Activated CD4-positive, alpha-beta T cell treated with anti-CD3 and anti-CD28 coated beads, Interleukin-2, amount 10 ng/mL, durations not matched to agents 24 days and 14 days (primary cell): Measurements from ENCODE around the gene AEN. TPM values are rescaled to one million over a fixed set of nuclear protein-coding genes. Genes with fewer than 3 reads are reported as not detected.

ENCODE experiments used
- DNase-seq: peaks from one replicate; pipeline ENCODE4 v3.0.0; 2022
- H3K27ac Mint-ChIP-seq: one replicate; pipeline ENCODE4 v1.8.0; 2022; ENCODE audit warnings: mild to moderate bottlenecking, mixed read lengths
- H3K27me3 Mint-ChIP-seq: one replicate; pipeline ENCODE4 v1.8.0; 2022; ENCODE audit warnings: mixed read lengths
- H3K36me3 Mint-ChIP-seq: one replicate; pipeline ENCODE4 v1.8.0; 2022; ENCODE audit warnings: low read depth, mild to moderate bottlenecking, mixed read lengths
- H3K4me1 Mint-ChIP-seq: one replicate; pipeline ENCODE4 v1.8.0; 2021; ENCODE audit warnings: mixed read lengths
- H3K4me3 Mint-ChIP-seq: one replicate; pipeline ENCODE4 v1.8.0; 2022; ENCODE audit warnings: mild to moderate bottlenecking, moderate library complexity, mixed read lengths
- H3K9me3 Mint-ChIP-seq: one replicate; pipeline ENCODE4 v1.8.0; 2021; ENCODE audit warnings: mixed read lengths
- intact Hi-C: fragments of 100-400 bp; cut with micrococcal nuclease; formaldehyde crosslinking; loops from one replicate; pipeline ENCODE4 v1.15.1; 2023
- total RNA-seq: library from RNA; stranded (reverse); gene quantifications from 2 replicates; pipeline ENCODE4 v1.2.3, GENCODE V29; 2022

Gene AEN
- total RNA-seq, 1 donor from 2014 or later: 72.4 TPM

DNA sequence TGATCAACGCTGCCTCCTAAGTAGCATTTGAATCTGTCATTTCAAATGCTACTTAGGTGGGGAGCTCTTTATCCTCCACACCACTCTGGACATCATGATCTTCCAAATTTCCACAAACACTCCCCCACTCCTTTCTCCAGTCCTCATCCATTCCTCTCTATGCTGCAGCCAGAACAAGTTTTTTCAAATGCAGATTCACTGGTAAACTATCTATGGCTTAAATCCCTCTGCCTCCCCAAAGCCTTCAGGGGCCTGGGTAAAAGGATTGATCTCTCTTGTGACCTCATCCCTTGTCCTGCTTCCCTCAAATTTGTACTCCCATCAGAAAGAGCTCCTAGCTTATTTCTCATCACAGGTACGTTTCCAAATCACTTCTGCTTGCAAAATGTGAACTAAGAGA, 1.3 kb upstream of the AEN start:
- no peaks in the 10 kb centered on the region for H3K9me3 Mint-ChIP-seq
- no peak overlapping the region for H3K4me3 Mint-ChIP-seq
- no peak for DNase-seq
- peaks cover 3% of the 10 kb centered on the region for H3K27me3 Mint-ChIP-seq
- H3K36me3 Mint-ChIP-seq: peaks cover 29% of the 10 kb centered on the region
- H3K4me1 Mint-ChIP-seq: peaks cover 35% of the 10 kb centered on the region
- intact Hi-C loops: loop anchor here (5.0 kb wide), 1 partner anchor 958 kb away; the partner anchor contains the start of gene TICRR
- no peak overlapping the region for H3K27ac Mint-ChIP-seq

DNA sequence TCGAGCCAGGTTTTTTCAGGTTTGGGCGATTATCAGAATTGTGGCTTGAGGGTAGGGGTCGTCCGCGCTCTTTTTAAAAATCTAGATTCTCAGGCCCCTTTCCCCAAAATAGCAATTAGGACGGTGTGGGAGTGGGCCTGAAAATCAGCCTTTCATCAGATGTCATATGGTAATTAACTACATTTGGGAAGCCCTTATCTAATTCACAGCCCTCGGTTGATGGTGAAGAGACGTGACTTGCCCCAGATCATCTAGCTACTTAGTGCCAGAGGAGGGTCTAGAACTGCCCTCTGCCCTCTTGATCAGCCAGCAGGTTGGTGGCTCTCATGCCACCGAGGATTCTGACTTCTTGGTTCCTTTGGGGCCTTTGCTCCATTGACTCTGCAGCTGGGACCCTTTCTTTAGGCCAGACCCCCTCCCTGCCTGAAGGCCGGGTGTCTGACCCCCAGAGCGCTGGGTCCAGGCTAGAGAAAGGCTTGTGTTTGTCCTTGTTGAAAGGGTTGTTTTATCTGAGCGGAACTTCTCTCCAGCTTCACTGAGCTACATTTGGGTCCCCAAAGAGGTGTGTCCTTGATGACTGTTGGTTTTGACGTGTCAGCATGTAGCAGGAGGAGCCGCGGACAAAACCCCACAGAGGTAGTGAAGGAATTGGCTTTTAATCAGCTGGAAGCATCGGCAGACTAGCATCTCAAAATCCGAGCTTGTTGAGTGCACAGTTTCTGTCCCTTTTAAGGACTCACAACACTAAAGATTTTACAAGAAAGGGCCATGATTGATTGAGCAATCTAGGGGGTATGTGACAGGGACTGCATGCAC, 857 bp downstream of the AEN start:
- Mint-ChIP-seq H3K27ac (peak overlapping the region; percentile 91), H3K9me3 (no peaks in the 10 kb centered on the region), H3K27me3 (no peaks in the 10 kb centered on the region), H3K4me3 (peak overlapping the region; percentile 94), H3K36me3 (peaks cover 44% of the 10 kb centered on the region), H3K4me1 (peaks cover 47% of the 10 kb centered on the region)
- peak; percentile 89 for DNase-seq
- intact Hi-C loops: loop anchor here (1.0 to 5.0 kb wide), 5 partner anchors 76 to 955 kb away; partner anchors contain the start of genes DET1, HAPLN3, MRPL46 and MRPS11

DNA sequence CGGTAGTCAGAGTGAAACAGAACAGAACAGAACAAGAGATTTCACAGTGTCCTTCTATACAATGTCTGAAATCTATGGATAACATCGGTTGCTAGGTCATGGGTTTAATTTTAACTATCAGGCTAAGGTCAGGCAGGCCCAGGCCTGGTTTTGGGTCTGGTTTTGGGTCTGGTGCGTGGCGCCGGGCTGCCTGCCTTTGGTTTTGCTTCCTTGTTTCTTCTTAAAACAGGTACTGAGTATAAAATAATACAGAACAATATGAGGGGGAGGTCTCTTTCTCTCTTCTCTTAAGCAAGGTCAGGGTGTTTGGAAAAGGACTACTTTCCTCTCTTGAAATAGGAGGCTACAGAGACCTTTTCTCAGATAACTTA, 1.4 kb downstream of the AEN start:
- Mint-ChIP-seq H3K27me3 (no peaks in the 10 kb centered on the region), H3K4me1 (peaks cover 53% of the 10 kb centered on the region), H3K27ac (peak overlapping the region; percentile 91), H3K9me3 (no peaks in the 10 kb centered on the region), H3K36me3 (peaks cover 50% of the 10 kb centered on the region), H3K4me3 (peak overlapping the region; percentile 94)
- intact Hi-C loops: loop anchor here (2.0 to 5.0 kb wide), 3 partner anchors 156 to 955 kb away; partner anchors contain the start of genes HAPLN3, MRPL46, MRPS11 and TICRR
- no peak for DNase-seq

DNA sequence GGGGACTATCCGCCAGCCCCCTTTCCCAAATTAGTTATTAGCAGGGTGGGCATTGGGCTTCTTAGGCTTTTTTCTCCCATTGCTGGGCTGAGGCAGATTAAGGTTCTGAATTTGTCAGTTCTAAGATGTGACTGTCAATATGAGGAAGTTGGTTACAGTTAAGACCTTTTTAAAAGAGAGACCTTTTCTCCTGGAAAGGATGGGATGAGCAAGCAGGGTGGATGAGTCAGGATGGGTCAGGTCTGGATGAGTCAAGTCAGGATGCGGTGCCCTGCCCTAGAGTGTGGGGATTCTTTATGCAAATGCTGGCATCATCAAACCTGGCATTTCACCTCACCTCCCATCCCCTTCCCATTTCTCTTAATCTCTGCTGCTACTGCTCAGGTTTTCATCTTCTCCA, 1.9 kb downstream of the AEN start:
- intact Hi-C loops: loop anchor here (1.0 to 5.0 kb wide), 4 partner anchors 15 to 954 kb away; partner anchors contain the start of genes HAPLN3, MRPL46, MRPS11 and TICRR
- H3K4me1 Mint-ChIP-seq: peaks cover 58% of the 10 kb centered on the region
- peak overlapping the region; percentile 94 for H3K4me3 Mint-ChIP-seq
- no peaks in the 10 kb centered on the region for H3K27me3 Mint-ChIP-seq
- H3K27ac Mint-ChIP-seq: peak overlapping the region; percentile 91
- H3K36me3 Mint-ChIP-seq: peaks cover 55% of the 10 kb centered on the region
- no peaks in the 10 kb centered on the region for H3K9me3 Mint-ChIP-seq
- DNase-seq: peak; percentile 72

DNA sequence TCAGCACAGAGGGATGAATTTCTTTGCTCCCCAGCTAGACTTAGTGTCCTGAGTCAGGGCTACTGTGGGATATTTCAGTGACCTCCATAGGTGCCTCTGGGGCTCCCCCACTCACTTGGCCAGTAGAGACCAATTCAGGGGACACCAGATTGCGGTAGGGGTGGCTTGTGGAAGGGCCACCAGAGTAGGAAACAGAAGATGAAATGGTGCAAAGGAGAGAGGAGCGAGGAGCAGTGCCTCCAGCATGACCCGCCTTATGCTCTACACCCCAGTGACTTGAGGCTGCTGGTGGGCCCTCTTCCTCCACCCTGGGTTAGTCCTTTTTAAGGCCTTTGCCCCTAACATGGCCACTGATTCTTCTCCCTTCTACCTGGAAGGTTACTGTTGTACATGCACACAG, 2.5 kb downstream of the AEN start:
- peak overlapping the region; percentile 91 for H3K27ac Mint-ChIP-seq

DNA sequence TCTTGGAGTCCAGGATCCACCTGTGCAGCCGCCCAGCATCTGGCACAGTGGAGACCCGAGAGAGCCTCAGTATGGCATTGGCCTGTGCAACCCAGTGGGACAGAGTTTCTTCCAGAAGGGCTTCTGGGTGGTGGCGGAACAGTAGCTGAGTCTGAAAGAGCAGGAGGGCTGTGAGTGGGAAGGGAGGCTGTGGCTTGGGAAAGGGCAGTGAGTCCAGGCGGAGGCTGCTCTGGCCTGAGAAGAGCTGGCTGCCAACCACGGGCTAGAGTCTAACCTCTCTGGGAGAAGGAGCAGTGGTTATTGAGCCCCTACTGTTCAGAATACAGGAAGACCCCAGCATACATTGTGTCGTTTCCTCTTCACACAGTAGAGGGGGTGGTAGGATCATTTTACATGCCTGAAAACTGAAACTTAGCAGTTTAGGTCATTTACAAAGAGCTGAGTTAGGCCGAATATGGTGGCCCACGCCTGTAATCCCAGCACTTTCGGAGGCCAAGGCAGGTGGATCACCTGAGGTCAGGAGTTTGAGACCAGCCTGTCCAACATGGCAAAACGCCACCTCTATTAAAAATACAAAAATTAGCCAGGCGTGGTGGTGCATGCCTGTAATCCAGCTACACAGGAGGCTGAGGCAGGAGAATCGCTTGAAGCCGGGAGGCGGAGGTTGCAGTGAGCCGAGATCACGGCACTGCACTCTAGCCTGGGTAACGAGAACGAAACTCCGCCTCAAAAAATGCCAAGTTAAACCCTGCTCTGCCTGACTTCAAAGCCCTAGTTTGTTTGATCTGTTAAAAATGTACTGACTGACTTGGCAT, 3.2 kb downstream of the AEN start:
- no peaks in the 10 kb centered on the region for H3K9me3 Mint-ChIP-seq
- peaks cover 67% of the 10 kb centered on the region for H3K36me3 Mint-ChIP-seq
- peak overlapping the region; percentile 91 for H3K27ac Mint-ChIP-seq

More for the DNA sequence above, 2.5 kb downstream of the AEN start:
- no peaks in the 10 kb centered on the region for H3K27me3 Mint-ChIP-seq
- peaks cover 63% of the 10 kb centered on the region for H3K4me1 Mint-ChIP-seq
- intact Hi-C loops: loop anchor here (1.0 to 5.0 kb wide), 5 partner anchors 15 to 954 kb away; partner anchors contain the start of genes HAPLN3, MRPL46, MRPS11 and TICRR
- peak; percentile 61 for DNase-seq
- peaks cover 60% of the 10 kb centered on the region for H3K36me3 Mint-ChIP-seq
- no peaks in the 10 kb centered on the region for H3K9me3 Mint-ChIP-seq
- H3K4me3 Mint-ChIP-seq: peak overlapping the region; percentile 94

DNA sequence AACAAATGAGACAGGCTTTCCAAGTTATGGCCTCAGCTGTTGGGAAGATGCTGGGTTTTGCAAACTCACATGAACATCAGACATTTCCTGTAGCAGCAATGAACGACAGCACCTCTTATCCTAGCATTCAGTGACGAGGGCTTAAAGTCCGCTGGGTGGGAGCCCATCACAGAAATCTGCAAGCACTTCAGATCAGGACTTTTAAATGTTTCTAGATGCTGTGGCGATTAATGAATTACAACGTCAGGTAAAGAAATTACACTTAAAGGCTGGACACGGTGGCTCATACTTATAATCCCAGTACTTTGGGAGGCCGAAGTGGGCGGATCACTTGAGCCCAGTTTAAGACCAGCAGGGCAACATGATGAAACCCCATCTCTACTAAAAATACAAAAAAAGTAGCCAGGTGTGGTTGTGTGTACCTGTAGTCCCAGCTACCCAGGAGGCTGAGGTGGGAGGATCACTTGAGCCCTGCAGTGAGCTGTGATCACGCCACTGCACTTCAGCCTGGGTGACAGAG, 3.9 kb downstream of the AEN start:
- Mint-ChIP-seq H3K4me3 (peak overlapping the region; percentile 94), H3K9me3 (no peaks in the 10 kb centered on the region), H3K27me3 (no peaks in the 10 kb centered on the region), H3K36me3 (peaks cover 73% of the 10 kb centered on the region), H3K4me1 (peaks cover 77% of the 10 kb centered on the region), H3K27ac (peak overlapping the region; percentile 91)
- no peak for DNase-seq
- intact Hi-C loops: loop anchor here (1.0 to 5.0 kb wide), 2 partner anchors 39 to 952 kb away; partner anchors contain the start of gene TICRR

More for the DNA sequence above, 3.2 kb downstream of the AEN start:
- peak; percentile 88 for DNase-seq
- Mint-ChIP-seq H3K4me3 (peak overlapping the region; percentile 94), H3K27me3 (no peaks in the 10 kb centered on the region), H3K4me1 (peaks cover 71% of the 10 kb centered on the region)
- intact Hi-C loops: loop anchor here (1.0 to 5.0 kb wide), 2 partner anchors 40 to 953 kb away; partner anchors contain the start of gene TICRR

DNA sequence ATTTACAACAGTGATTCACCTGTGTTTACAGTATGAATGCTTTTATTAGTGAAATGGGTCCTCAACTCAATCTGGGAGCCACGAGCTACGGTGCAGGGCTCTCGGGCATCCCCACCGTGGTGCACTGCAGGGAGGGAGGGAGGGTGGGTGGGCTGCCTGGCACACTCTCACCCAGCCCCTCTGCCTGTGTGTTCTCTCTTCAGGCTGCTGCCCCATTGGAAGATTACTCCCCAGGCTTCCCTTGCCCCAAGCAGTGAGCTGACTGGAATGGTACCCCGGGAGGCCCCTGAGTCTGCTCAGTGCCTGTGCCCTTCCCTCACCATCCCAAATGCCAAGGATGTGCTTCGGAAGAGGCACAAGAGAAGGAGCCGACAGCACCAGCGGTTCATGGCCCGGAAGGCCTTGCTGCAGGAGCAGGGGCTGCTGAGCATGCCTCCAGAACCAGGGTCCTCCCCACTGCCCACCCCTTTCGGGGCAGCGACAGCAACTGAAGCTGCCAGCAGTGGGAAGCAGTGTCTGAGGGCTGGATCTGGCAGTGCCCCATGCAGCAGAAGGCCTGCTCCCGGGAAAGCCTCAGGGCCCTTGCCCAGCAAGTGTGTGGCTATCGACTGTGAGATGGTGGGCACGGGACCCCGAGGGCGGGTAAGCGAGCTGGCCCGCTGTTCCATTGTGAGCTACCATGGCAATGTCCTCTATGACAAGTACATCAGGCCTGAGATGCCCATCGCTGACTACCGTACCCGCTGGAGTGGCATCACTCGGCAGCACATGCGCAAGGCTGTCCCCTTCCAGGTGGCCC, 5.0 kb downstream of the AEN start:
- H3K27me3 Mint-ChIP-seq: no peaks in the 10 kb centered on the region
- H3K4me1 Mint-ChIP-seq: peaks cover 77% of the 10 kb centered on the region
- no peak for DNase-seq
- H3K4me3 Mint-ChIP-seq: peak overlapping the region; percentile 74
- H3K36me3 Mint-ChIP-seq: peaks cover 79% of the 10 kb centered on the region
- peak overlapping the region; percentile 90 for H3K27ac Mint-ChIP-seq
- intact Hi-C loops: no loop called here
- H3K9me3 Mint-ChIP-seq: no peaks in the 10 kb centered on the region

DNA sequence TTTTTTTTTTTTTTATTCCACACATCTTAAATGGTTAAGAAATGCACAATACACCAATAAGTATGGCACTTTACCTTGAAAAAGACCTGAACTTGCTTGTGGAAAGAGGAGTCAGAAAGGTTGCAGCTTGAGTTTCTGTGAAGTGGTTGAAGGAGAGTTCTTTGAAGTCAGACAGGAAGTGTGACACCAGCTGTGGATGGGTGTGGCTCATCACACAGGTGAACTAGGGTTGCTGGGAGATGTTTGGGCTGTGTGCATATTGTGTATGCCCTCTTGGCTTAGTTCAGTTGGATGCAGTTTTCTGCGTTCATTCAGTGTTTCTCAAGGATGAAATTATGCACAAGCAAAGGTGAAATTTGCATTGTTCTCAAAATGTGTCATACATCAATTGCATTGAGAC, 6.3 kb downstream of the AEN start:
- intact Hi-C loops: loop anchor here (1.0 kb wide), 1 partner anchor 8 kb away; no protein-coding TSS in a partner anchor
- H3K4me1 Mint-ChIP-seq: peaks cover 78% of the 10 kb centered on the region
- H3K9me3 Mint-ChIP-seq: no peaks in the 10 kb centered on the region
- no peaks in the 10 kb centered on the region for H3K27me3 Mint-ChIP-seq
- peak; percentile 93 for DNase-seq
- H3K36me3 Mint-ChIP-seq: peaks cover 79% of the 10 kb centered on the region
- peak overlapping the region; percentile 90 for H3K27ac Mint-ChIP-seq
- H3K4me3 Mint-ChIP-seq: peak overlapping the region; percentile 74

DNA sequence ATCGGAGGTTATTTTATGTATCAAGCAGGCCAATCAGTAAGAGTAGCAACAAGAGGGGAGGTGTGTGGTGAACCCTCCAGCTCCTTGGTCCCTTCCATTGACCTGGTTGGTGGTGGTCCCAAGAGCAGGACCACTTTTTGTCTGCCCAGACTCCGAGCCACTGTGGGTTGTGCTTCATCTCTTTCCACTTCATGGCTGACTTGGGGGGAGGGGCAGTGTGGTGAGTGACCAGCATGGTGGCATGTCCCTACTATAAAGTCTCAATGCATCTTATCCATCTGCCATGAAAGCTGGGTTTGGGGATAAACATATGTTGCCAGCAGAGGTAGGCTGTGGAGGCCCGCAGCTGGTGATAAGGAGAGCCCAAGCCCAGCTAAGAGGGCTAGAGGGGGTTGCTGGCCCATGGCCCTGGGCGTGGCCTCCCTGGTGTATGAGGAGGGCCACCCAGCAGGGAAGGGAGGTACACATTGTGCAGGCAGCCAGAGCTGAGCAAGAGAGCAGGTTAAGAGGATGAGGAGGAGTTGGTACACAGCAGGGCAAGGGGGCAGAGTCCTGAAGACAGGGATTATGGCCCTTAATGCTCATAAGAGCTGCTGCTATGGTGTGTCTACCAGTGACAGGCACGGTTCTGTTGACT, 7.0 kb downstream of the AEN start:
- Mint-ChIP-seq H3K27me3 (no peaks in the 10 kb centered on the region), H3K27ac (peak overlapping the region; percentile 90), H3K4me1 (peaks cover 77% of the 10 kb centered on the region), H3K9me3 (no peaks in the 10 kb centered on the region), H3K4me3 (peak overlapping the region; percentile 74), H3K36me3 (peaks cover 77% of the 10 kb centered on the region)
- DNase-seq: no peak
- intact Hi-C loops: no loop called here

DNA sequence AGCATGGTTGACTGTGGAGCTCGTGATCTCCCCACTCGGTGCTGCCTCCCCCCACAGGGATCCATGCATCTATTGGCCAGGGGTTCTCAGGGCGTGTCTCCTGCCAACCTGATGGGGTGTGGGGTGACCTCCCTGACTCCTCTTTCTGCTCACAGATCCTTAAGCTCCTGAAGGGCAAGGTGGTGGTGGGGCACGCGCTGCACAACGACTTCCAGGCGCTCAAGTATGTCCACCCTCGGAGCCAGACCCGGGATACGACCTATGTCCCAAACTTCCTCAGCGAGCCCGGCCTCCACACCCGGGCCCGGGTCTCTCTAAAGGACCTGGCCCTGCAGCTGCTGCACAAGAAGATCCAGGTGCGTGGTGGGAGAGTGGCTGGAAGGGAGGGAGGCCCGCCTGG, 7.9 kb downstream of the AEN start:
- no peaks in the 10 kb centered on the region for H3K27me3 Mint-ChIP-seq
- intact Hi-C loops: no loop called here
- peak overlapping the region; percentile 28 for H3K4me3 Mint-ChIP-seq
- H3K27ac Mint-ChIP-seq: no peak overlapping the region
- no peaks in the 10 kb centered on the region for H3K9me3 Mint-ChIP-seq
- peaks cover 73% of the 10 kb centered on the region for H3K36me3 Mint-ChIP-seq
- peaks cover 69% of the 10 kb centered on the region for H3K4me1 Mint-ChIP-seq
- no peak for DNase-seq

DNA sequence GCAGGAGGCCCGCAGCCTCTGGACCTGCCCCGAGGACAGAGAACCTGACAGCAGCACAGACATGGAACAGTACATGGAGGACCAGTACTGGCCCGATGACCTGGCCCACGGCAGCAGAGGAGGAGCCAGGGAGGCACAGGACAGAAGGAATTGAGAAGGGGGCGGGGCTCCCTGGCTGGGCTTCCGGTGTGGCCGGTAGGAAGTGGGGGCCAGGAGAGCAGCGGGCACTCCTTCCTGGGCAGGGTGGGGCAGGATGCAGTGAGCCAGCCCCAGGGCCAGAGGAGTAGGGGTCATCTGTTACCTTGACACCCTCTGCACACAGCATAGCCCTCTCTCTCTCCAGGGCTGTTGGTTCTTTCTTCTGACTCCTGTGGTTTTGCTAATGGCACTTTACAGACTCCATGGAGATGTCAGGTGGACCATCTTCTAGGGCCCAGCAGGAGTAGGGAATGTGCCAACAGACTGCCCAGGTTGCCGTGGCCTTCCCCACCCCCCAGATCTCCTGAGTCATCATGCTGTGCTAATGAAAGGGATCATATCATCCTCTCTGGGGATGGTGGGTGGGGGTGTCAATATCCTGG, 9.1 kb downstream of the AEN start:
- DNase-seq: peak; percentile 77
- intact Hi-C loops: no loop called here

More for the DNA sequence above, 9.1 kb downstream of the AEN start:
- Mint-ChIP-seq H3K4me1 (peaks cover 65% of the 10 kb centered on the region), H3K27me3 (no peaks in the 10 kb centered on the region), H3K36me3 (peaks cover 70% of the 10 kb centered on the region), H3K27ac (peak overlapping the region; percentile 87), H3K9me3 (no peaks in the 10 kb centered on the region), H3K4me3 (peak overlapping the region; percentile 72)
